PC-3 (cell line): ENCODE measurements around the gene KCTD12.

Experiments
- CTCF ChIP-seq: fragments of 300-600 bp; sonication (generic); conservative IDR thresholded peaks from 2 replicates; pipeline ENCODE4 v1.5.1; 2017; ENCODE audit warnings: antibody characterized with exemption, low read depth, mild to moderate bottlenecking, low read length
- EZH2 ChIP-seq: fragments of 300-600 bp; sonication (generic); IDR thresholded peaks from one replicate; pipeline ENCODE4 v1.6.1; 2017; ENCODE audit warnings: antibody characterized with exemption, mild to moderate bottlenecking, low read length; ENCODE audit not compliant: unreplicated experiment
- EZH2phosphoT487 ChIP-seq: fragments of 300-600 bp; sonication (generic); IDR thresholded peaks from 2 replicates; pipeline ENCODE4 v1.6.1; 2018; ENCODE audit warnings: mild to moderate bottlenecking, antibody characterized with exemption, low read length, borderline replicate concordance

DNA sequence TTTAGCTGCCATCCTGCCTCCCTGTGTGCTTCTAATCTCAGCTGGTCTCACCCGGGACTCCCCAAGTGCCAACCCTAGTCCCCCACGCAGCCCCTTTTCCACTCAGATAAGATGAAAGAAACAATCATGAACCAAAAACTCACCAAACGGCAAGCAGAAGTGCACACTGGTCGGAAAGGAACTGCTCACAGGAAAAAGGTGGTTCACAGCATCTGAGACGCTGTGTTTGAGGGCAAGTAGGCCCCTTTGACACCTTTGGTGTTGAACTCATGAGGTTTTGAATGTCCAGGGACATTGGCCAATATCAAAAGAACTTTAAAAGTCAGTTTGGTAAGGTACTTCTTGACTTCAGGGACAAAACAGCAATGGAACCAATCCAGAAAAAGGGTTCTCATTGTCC, 41.8 kb upstream of the KCTD12 start:
- TF ChIP-seq CTCF (no peak), EZH2 (no peak), EZH2phosphoT487 (no peak)
